CD14-positive monocyte (primary cell): Measurements from ENCODE around the gene MDP1. TPM values are rescaled to one million over a fixed set of nuclear protein-coding genes. Genes with fewer than 3 reads are reported as not detected.

Source experiments
- DNase-seq, 3 donors: peaks; one replicate each; pipeline ENCODE4 v3.0.0-alpha.2; 2011 to 2022
- H2AFZ ChIP-seq: 2 replicates; pipeline ENCODE4 v1.6.0; 2012; ENCODE audit warnings: mild to moderate bottlenecking, low read depth, low read length, inconsistent platforms; ENCODE audit not compliant: insufficient read depth, poor library complexity, severe bottlenecking
- H3K27ac ChIP-seq, 2 donors: 1 replicate in 1 of 2; 2 replicates in 1 of 2; pipeline ENCODE4 v1.5.1; 2012 to 2013; ENCODE audit warnings: low read length in 2 of 2, control low read depth in 1 of 2, inconsistent platforms in 1 of 2, low read depth in 1 of 2, mild to moderate bottlenecking in 1 of 2
- H3K27me3 ChIP-seq, 2 donors: one replicate each; pipeline versions ENCODE4 v1.6.0 to v1.6.1; 2011 to 2013; ENCODE audit warnings: low read length in 2 of 2; ENCODE audit not compliant: control insufficient read depth in 2 of 2, insufficient read depth in 2 of 2
- H3K36me3 ChIP-seq, 2 donors: replicated peaks in 1 of 2; 1 replicate in 1 of 2; 2 replicates in 1 of 2; pipeline versions ENCODE4 v1.5.1 to v1.6.1; 2012 to 2013; ENCODE audit warnings: low read length in 2 of 2, control low read depth in 1 of 2, inconsistent platforms in 1 of 2, mild to moderate bottlenecking in 1 of 2; ENCODE audit not compliant: insufficient read depth in 2 of 2, control insufficient read depth in 1 of 2
- H3K4me1 ChIP-seq, 2 donors: 1 replicate in 1 of 2; 2 replicates in 1 of 2; pipeline versions ENCODE4 v1.5.1 to v1.6.1; 2012 to 2013; ENCODE audit warnings: low read length in 2 of 2, control low read depth in 1 of 2, inconsistent platforms in 1 of 2, mild to moderate bottlenecking in 1 of 2, moderate library complexity in 1 of 2; ENCODE audit not compliant: insufficient read depth in 2 of 2, control insufficient read depth in 1 of 2
- H3K4me2 ChIP-seq: replicated peaks from 2 replicates; pipeline ENCODE3; 2012; ENCODE audit warnings: low read length, moderate library complexity, mild to moderate bottlenecking; ENCODE audit not compliant: poor library complexity, severe bottlenecking; ENCODE audit errors: extremely low read depth
- H3K4me3 ChIP-seq, 3 experiments: fragments of 200-600 bp in 1 of 3; sonication (generic) in 1 of 3; replicated peaks in 1 of 3; 1 replicate in 2 of 3; 2 replicates in 1 of 3; pipeline ENCODE4 v1.5.1; 2011 to 2013; ENCODE audit warnings: low read length in 3 of 3, mild to moderate bottlenecking in 3 of 3, control low read depth in 2 of 3, low read depth in 2 of 3, inconsistent platforms in 1 of 3, moderate library complexity in 1 of 3
- H3K79me2 ChIP-seq: 2 replicates; pipeline ENCODE4 v1.6.0; 2012; ENCODE audit warnings: mild to moderate bottlenecking, control low read depth, inconsistent platforms, low read length, moderate library complexity; ENCODE audit not compliant: insufficient read depth
- H3K9ac ChIP-seq: 2 replicates; pipeline ENCODE4 v1.6.0; 2017; ENCODE audit warnings: low read length, mild to moderate bottlenecking; ENCODE audit not compliant: insufficient read depth, poor library complexity, severe bottlenecking
- H3K9me3 ChIP-seq, 2 donors: replicated peaks in 1 of 2; 1 replicate in 1 of 2; 2 replicates in 1 of 2; pipeline versions ENCODE4 v1.5.1 to v1.6.1; 2012 to 2013; ENCODE audit warnings: low read length in 2 of 2, control low read depth in 1 of 2; ENCODE audit not compliant: control insufficient read depth in 1 of 2, insufficient read depth in 1 of 2
- H4K20me1 ChIP-seq: 2 replicates; pipeline ENCODE4 v1.6.0; 2012; ENCODE audit warnings: mild to moderate bottlenecking, low read length, control low read depth, moderate library complexity; ENCODE audit not compliant: insufficient read depth
- H3K27ac Mint-ChIP-seq, 7 donors: one replicate each; pipeline ENCODE4 v1.8.0; 2020; ENCODE audit warnings: mild to moderate bottlenecking in 7 of 7, mixed read lengths in 7 of 7, moderate library complexity in 6 of 7, inconsistent platforms in 2 of 7
- H3K27me3 Mint-ChIP-seq, 3 donors: one replicate each; pipeline ENCODE4 v1.8.0; 2021 to 2022; ENCODE audit warnings: low read depth in 3 of 3, mild to moderate bottlenecking in 3 of 3, mixed read lengths in 3 of 3, moderate library complexity in 3 of 3, inconsistent platforms in 1 of 3
- H3K36me3 Mint-ChIP-seq, 2 donors: one replicate each; pipeline ENCODE4 v1.8.0; 2020; ENCODE audit warnings: mixed read lengths in 2 of 2, inconsistent platforms in 1 of 2, mild to moderate bottlenecking in 1 of 2
- H3K4me1 Mint-ChIP-seq: one replicate; pipeline ENCODE4 v1.8.0; 2020; ENCODE audit warnings: mild to moderate bottlenecking, mixed read lengths
- H3K4me3 Mint-ChIP-seq, 2 donors: one replicate each; pipeline ENCODE4 v1.8.0; 2020; ENCODE audit warnings: mild to moderate bottlenecking in 2 of 2, mixed read lengths in 2 of 2, moderate library complexity in 1 of 2
- H3K9me3 Mint-ChIP-seq, 7 donors: one replicate each; pipeline ENCODE4 v1.8.0; 2020 to 2022; ENCODE audit warnings: mixed read lengths in 7 of 7, mild to moderate bottlenecking in 6 of 7, moderate library complexity in 6 of 7, inconsistent platforms in 2 of 7
- WGBS: methylation state at CpG from one replicate; pipeline ENCODE4 v1.1.5; 2013; ENCODE audit warnings: missing lambda C conversion rate; ENCODE audit not compliant: insufficient coverage; 5-methylcytosine and 5-hydroxymethylcytosine counted together
- intact Hi-C, 2 donors: fragments of 100-400 bp; cut with micrococcal nuclease; formaldehyde crosslinking; loops; one replicate each; pipeline versions ENCODE4 v1.15.0 to v1.15.1; 2023
- polyA plus RNA-seq, 3 donors: library from polyadenylated mRNA; depleted of rRNA in 1 of 3; unstranded in 2 of 3; stranded (reverse) in 1 of 3; fragments of 300-500 nt in 2 of 3; fragments of >200 nt in 1 of 3; fragmentation: Illumina TruSeq in 2 of 3; gene quantifications; 1 replicate in 2 of 3; 2 replicates in 1 of 3; pipeline ENCODE4 v1.2.3, GENCODE V29; 2012 to 2021
- TF ChIP-seq, protein P1 (sequence below): fragments of 200-600 bp; IDR thresholded peaks from one replicate; pipeline ENCODE4 v1.8.0; 2022; ENCODE audit warnings: antibody characterized with exemption, mild to moderate bottlenecking

The MDP1 gene
- polyA plus RNA-seq, 3 donors: 17.5 to 49.6 (median 37.5) TPM

GRCh38 chr14:24184104-24184970 lies 31.5 kb downstream of the MDP1 start:
- Mint-ChIP-seq H3K36me3 (peaks cover 57 to 73% of the 10 kb centered on the region in 2 donors), H3K4me3 (no peak overlapping the region)
- intact Hi-C loops: no loop called here

DNA sequence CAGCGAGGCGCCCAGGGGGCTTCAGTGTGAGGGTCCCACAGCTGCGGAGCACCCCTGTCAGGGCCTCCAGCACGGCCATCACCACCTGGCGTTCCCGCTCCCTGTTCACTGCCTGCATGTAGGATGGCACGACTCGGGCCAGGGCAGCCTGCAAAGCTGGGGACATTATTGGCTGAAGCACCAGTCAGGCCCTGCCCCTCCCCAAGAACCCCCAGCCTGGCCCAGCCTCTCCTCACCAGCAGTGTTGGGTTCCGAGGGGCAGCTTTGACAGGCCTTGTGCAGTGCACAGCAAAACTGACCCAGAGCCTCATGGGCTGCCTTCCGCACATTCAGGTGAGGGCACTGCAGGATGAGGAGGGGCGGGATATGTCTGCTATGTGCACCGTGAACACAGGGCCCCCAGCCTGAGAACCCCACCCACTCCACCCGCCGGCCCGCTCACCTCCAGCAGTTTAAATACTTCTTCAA lies 32.8 kb downstream of the MDP1 start:
- Histone ChIP-seq H3K79me2 (no peaks in the 10 kb centered on the region), H3K4me3 (no peak overlapping the region), H3K9ac (no peak overlapping the region), H3K36me3 (peaks cover 53 to 84% of the 10 kb centered on the region in 2 donors), H3K4me1 (peaks cover 5 to 6% of the 10 kb centered on the region in 2 donors), H2AFZ (no peak overlapping the region), H4K20me1 (no peaks in the 10 kb centered on the region), H3K9me3 (no peaks in the 10 kb centered on the region), H3K27me3 (no peaks in the 10 kb centered on the region), H3K27ac (no peak overlapping the region), H3K4me2 (no peak overlapping the region)
- H3K9me3 Mint-ChIP-seq: no peaks in the 10 kb centered on the region
- peaks cover 0 to 3% (median 1%) of the 10 kb centered on the region in 3 donors for H3K27me3 Mint-ChIP-seq
- intact Hi-C loops: no loop called here
- 91% methylated on average over 7 of the region's 15 CpGs for WGBS
- H3K4me1 Mint-ChIP-seq: peaks cover 9% of the 10 kb centered on the region
- peaks cover 70 to 86% of the 10 kb centered on the region in 2 donors for H3K36me3 Mint-ChIP-seq
- no peak overlapping the region for H3K4me3 Mint-ChIP-seq
- TF ChIP-seq, protein P1, sequence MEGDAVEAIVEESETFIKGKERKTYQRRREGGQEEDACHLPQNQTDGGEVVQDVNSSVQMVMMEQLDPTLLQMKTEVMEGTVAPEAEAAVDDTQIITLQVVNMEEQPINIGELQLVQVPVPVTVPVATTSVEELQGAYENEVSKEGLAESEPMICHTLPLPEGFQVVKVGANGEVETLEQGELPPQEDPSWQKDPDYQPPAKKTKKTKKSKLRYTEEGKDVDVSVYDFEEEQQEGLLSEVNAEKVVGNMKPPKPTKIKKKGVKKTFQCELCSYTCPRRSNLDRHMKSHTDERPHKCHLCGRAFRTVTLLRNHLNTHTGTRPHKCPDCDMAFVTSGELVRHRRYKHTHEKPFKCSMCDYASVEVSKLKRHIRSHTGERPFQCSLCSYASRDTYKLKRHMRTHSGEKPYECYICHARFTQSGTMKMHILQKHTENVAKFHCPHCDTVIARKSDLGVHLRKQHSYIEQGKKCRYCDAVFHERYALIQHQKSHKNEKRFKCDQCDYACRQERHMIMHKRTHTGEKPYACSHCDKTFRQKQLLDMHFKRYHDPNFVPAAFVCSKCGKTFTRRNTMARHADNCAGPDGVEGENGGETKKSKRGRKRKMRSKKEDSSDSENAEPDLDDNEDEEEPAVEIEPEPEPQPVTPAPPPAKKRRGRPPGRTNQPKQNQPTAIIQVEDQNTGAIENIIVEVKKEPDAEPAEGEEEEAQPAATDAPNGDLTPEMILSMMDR: no peak
- H3K27ac Mint-ChIP-seq: no peak overlapping the region
- no peak for DNase-seq

More at GRCh38 chr14:24184104-24184970, 31.5 kb downstream of the MDP1 start:
- Mint-ChIP-seq H3K4me1 (peaks cover 19% of the 10 kb centered on the region), H3K27ac (peak overlapping the region in 2 of 7 donors; percentile 13 to 66), H3K27me3 (peaks cover 0 to 3% (median 1%) of the 10 kb centered on the region in 3 donors), H3K9me3 (no peaks in the 10 kb centered on the region)
- no peak overlapping the region for H3K4me3 ChIP-seq
- TF ChIP-seq, protein P1: no peak
- H4K20me1 ChIP-seq: no peaks in the 10 kb centered on the region
- no peak overlapping the region for H3K9ac ChIP-seq
- no peak for DNase-seq
- no peak overlapping the region for H2AFZ ChIP-seq
- H3K27me3 ChIP-seq: no peaks in the 10 kb centered on the region
- H3K36me3 ChIP-seq: peaks cover 40 to 71% of the 10 kb centered on the region in 2 donors
- no peaks in the 10 kb centered on the region for H3K79me2 ChIP-seq
- WGBS: 96% methylated on average over 17 of the region's 19 CpGs
- H3K4me1 ChIP-seq: peaks cover 17% of the 10 kb centered on the region in 2 donors
- no peak overlapping the region for H3K4me2 ChIP-seq
- H3K9me3 ChIP-seq: no peaks in the 10 kb centered on the region
- no peak overlapping the region for H3K27ac ChIP-seq
